Stimulated activated CD4-positive, alpha-beta T cell treated with anti-CD3 and anti-CD28 coated beads, TNF-alpha, amount 100 ng/mL, for 1 hour (primary cell): ENCODE results near the gene SMIM43.

Experiments
- DNase-seq, 3 donors: peaks; one replicate each; pipeline ENCODE4 v3.0.0-alpha.2; 2020; ENCODE audit warnings: low read depth in 3 of 3, low spot score in 1 of 3

The SMIM43 gene

DNA sequence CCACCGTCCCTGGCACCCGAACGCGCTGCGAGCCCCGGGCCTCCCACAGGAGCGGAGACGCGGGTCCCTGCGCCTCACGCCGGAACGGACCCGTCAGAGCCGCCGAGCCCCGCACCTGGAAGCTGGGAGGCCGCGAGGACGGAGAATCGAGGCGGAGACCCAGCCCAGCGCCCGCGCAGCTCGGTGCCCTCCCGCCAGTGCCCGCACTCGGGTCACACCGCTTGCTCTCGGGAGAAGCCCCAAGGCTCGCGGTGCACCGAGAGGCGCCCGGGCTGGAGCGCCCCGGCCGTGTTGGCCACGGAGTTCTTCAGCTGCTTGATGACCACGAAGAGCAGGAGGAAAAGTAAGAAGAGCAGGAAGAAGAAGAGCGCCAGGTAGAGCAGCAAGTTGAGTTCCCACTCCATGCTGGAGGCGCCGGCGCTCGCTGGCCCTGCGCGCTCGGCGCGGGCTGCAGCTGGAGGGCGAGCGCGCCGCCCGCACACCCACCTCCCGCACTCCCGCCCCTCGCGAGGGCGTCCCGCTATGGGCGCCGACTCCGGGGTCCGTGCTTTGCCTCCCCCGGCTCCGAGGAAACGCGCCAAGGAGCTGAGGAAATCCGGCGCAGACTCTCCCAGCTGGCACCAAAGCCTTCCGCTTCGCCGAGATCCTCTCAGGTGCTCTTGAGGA, at the start of gene SMIM43:
SMIM43 (minus strand) TSS at position 463 of the 666 bp plus-strand sequence; CDS start at position 404, 59 bp downstream.
- DNase-seq = no peak

DNA sequence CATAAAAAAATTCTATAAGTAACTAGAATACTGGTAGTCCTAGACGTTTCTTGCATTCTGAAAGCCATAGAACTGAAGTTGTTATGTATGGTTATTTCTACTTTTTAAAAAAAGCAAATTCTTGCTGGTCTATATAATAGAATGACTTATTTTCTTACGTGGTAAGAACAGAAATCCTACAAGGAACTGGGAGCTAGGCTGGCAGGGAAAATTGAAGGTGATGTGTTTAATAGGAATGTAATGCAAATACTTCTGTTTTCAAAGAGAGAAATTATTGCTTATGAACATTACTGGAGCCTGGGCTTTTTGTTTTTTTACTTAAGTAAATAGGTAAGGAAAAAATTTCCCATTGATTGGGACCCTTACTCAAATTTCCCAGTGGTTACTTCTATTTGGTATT, 49.8 kb upstream of the SMIM43 start:
- DNase-seq = no peak

DNA sequence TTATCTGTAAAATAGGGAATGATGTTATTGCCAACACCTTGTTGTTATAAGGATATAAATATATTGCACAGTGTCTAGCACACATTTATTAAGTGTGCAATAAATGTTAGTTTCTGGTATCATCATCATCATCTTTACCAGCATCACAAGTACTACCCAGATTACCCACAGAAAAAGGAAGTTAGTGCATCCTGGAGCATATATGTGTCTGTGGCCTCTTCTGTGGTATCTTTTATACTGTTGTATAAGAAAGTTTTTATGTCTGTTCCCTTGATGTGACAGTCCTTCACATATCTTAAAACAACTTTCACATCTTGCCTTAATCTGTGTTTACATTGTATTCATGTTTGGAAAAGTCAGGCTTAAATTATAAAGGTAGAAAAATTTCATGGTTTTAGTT, 46.2 kb upstream of the SMIM43 start:
- DNase-seq = no peak

- no peak for DNase-seq
These were observed 41.4 kb upstream of the SMIM43 start for GRCh38 chr4:121806411-121806810.

GRCh38 chr4:121801715-121802075, 36.7 kb upstream of the SMIM43 start:
- DNase-seq = no peak

GRCh38 chr4:121800961-121801714, 36.2 kb upstream of the SMIM43 start, which contains the start of gene EXOSC9:
TSS of gene EXOSC9 (plus strand) at chr4:121801323. CDS start at chr4:121801425, 102 bp downstream.
- peak; percentile 82 to 95 (median 85) for DNase-seq

GRCh38 chr4:121800638-121800960, 35.6 kb upstream of the SMIM43 start:
- no peak for DNase-seq

GRCh38 chr4:121799867-121800501, 35.0 kb upstream of the SMIM43 start:
- no peak for DNase-seq

GRCh38 chr4:121799208-121799823, 34.4 kb upstream of the SMIM43 start:
- DNase-seq = no peak

DNA sequence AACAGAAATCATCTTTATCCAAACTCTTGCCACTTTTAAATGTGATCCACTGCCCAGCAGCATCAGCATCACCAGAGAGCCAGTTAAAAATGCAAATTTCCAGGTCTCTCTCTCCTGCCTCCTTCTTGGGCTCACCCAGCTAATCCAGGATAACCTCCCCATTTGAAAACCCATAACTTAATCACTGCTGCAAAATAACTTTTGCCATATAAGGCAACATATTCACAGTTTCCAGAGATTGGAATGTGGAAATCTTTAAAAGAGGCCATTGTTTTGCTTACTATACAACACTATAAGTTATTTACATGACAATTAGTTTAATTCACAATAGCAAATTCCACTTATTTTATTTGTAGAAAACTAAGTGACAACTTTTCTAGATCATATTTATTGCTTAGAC, 31.3 kb upstream of the SMIM43 start:
- DNase-seq = no peak

GRCh38 chr4:121794505-121795188, 29.7 kb upstream of the SMIM43 start:
- no peak for DNase-seq

- DNase-seq = no peak
These were observed 28.0 kb upstream of the SMIM43 start for GRCh38 chr4:121792966-121793365.

DNA sequence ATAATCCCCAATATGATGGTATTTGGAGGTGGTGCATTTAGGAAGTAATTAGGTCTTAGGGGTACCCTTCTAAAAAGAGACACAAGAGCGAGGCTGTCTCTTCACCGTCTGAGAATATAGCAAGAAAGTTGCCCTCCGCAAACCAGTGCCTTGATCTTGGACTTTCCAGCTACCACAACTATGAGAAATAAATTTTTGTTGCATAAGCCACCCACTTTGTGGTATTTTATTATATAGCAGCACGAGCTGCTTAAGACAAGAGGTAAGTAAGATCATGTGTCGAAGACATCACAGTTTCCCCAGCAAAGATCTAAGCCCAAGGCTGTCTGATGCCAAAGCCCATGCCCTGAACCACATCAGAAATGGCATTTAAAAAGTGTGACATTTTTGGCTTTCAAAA, 26.5 kb upstream of the SMIM43 start:
- DNase-seq = no peak

- DNase-seq = no peak
These were observed 26.0 kb upstream of the SMIM43 start for GRCh38 chr4:121790976-121791375.

GRCh38 chr4:121789960-121790829, 25.2 kb upstream of the SMIM43 start:
- DNase-seq = no peak

GRCh38 chr4:121789455-121789854, 24.5 kb upstream of the SMIM43 start:
- DNase-seq = no peak

GRCh38 chr4:121788896-121789295, 23.9 kb upstream of the SMIM43 start:
- no peak for DNase-seq

DNA sequence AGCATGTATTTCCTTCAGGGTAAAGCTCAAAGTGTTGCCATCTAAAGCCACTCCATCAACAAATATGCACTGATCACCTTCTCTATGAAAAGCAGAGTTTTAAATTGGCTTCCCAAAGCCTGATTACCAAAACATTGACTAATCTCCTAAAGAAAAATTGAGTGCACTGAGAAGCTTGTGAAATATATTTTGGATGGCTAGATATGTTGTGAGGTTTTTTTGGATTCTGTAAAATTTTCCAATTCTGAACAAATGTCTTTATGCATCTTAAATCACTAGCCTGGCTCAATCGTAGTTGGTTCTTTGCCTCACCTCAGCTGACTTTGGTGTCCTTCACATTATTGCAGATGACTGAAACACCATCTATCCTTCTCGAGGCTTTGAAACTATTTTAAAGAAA, 21.3 kb upstream of the SMIM43 start:
- no peak for DNase-seq

DNA sequence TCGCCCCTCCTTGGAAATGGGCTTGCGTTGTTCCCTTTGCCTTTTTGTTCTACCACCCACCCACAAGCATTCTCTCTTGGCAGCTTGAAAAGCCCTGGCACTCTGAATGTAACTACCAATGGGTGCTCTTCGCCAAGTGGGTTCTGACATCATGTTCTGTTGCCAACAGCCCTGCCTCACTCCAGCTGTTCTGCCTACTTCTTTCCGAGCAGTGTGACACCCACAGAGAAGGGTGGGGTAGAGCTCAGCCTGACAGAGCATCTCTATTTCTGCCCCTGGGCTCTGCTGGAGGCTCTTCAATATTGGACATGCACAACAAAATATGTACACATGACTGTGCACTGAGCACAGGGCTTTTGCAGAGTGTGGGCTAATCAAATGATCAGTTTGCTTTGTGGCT, 20.5 kb upstream of the SMIM43 start:
- DNase-seq = no peak

- no peak for DNase-seq
These were observed 20.0 kb upstream of the SMIM43 start for GRCh38 chr4:121784975-121785374.
